H9 (cell line): ENCODE data around the gene TERB1. TPM values are rescaled to one million over a fixed set of nuclear protein-coding genes. Genes with fewer than 3 reads are reported as not detected.

Experiments used
- DNase-seq: peaks from one replicate; pipeline ENCODE4 v3.0.0-alpha.2; 2017
- H2AFZ ChIP-seq: one replicate; pipeline ENCODE4 v1.6.1; 2013; ENCODE audit warnings: mild to moderate bottlenecking, low read length, control low read depth, moderate library complexity
- H2AK5ac ChIP-seq: 2 replicates; pipeline ENCODE4 v1.6.1; 2013; ENCODE audit warnings: low read length, control low read depth, mixed read lengths; ENCODE audit not compliant: insufficient read length
- H2BK120ac ChIP-seq: one replicate; pipeline ENCODE4 v1.6.1; 2013; ENCODE audit warnings: low read depth, mild to moderate bottlenecking, low read length, control low read depth, inconsistent platforms; ENCODE audit not compliant: poor library complexity, severe bottlenecking
- H2BK12ac ChIP-seq: 2 replicates; pipeline ENCODE4 v1.6.1; 2013; ENCODE audit warnings: low read length, control low read depth, mixed read lengths, low read depth; ENCODE audit not compliant: insufficient read length
- H2BK15ac ChIP-seq: 2 replicates; pipeline ENCODE4 v1.6.1; 2013; ENCODE audit warnings: low read depth, low read length, control low read depth
- H2BK20ac ChIP-seq: one replicate; pipeline ENCODE4 v1.6.1; 2013; ENCODE audit warnings: low read depth, mild to moderate bottlenecking, low read length, control low read depth, inconsistent platforms; ENCODE audit not compliant: poor library complexity, severe bottlenecking
- H2BK5ac ChIP-seq: 2 replicates; pipeline ENCODE4 v1.6.1; 2013; ENCODE audit warnings: low read length, control low read depth, mixed read lengths; ENCODE audit not compliant: insufficient read length
- H3K14ac ChIP-seq: 2 replicates; pipeline ENCODE4 v1.6.1; 2013; ENCODE audit warnings: low read length, control low read depth; ENCODE audit not compliant: insufficient read depth
- H3K18ac ChIP-seq: 2 replicates; pipeline ENCODE4 v1.6.1; 2013; ENCODE audit warnings: low read depth, mild to moderate bottlenecking, mixed read lengths, low read length, control low read depth; ENCODE audit not compliant: insufficient read length
- H3K23ac ChIP-seq: 2 replicates; pipeline ENCODE4 v1.6.1; 2013; ENCODE audit warnings: low read length, control low read depth, mixed read lengths, low read depth; ENCODE audit not compliant: insufficient read length
- H3K23me2 ChIP-seq: 2 replicates; pipeline ENCODE4 v1.6.1; 2013; ENCODE audit warnings: low read depth, mild to moderate bottlenecking, mixed read lengths, low read length, control low read depth; ENCODE audit not compliant: insufficient read length, poor library complexity, severe bottlenecking
- H3K27ac ChIP-seq: 2 replicates; pipeline ENCODE4 v1.5.1; 2013; ENCODE audit warnings: low read length, control low read depth, mixed read lengths, low read depth; ENCODE audit not compliant: insufficient read length
- H3K27me3 ChIP-seq: 2 replicates; pipeline ENCODE4 v1.6.1; 2013; ENCODE audit warnings: low read length, control low read depth, inconsistent platforms; ENCODE audit not compliant: insufficient read depth
- H3K4ac ChIP-seq: 2 replicates; pipeline ENCODE4 v1.6.1; 2013; ENCODE audit warnings: low read depth, mild to moderate bottlenecking, control low read depth, inconsistent platforms, low read length, moderate library complexity
- H3K4me1 ChIP-seq: 2 replicates; pipeline ENCODE4 v1.6.1; 2013; ENCODE audit warnings: low read length, control low read depth, inconsistent platforms; ENCODE audit not compliant: insufficient read depth
- H3K4me2 ChIP-seq: 2 replicates; pipeline ENCODE4 v1.6.1; 2013; ENCODE audit warnings: low read length, control low read depth, mixed read lengths; ENCODE audit not compliant: insufficient read length, insufficient read depth
- H3K56ac ChIP-seq: 2 replicates; pipeline ENCODE4 v1.6.1; 2013; ENCODE audit warnings: low read depth, mild to moderate bottlenecking, mixed read lengths, low read length, control low read depth; ENCODE audit not compliant: insufficient read length
- H3K79me1 ChIP-seq: 2 replicates; pipeline ENCODE4 v1.6.1; 2013; ENCODE audit warnings: low read depth, mild to moderate bottlenecking, moderate library complexity, low read length, control low read depth, inconsistent platforms; ENCODE audit not compliant: insufficient read depth, poor library complexity, severe bottlenecking
- H3K79me2 ChIP-seq: 2 replicates; pipeline ENCODE4 v1.6.1; 2013; ENCODE audit warnings: low read length, control low read depth, inconsistent platforms; ENCODE audit not compliant: insufficient read depth
- H3K9ac ChIP-seq: 2 replicates; pipeline ENCODE4 v1.6.1; 2013; ENCODE audit warnings: low read length, control low read depth, mixed read lengths; ENCODE audit not compliant: insufficient read length; ENCODE audit errors: extremely low read depth
- H3K9me3 ChIP-seq: one replicate; pipeline ENCODE4 v1.6.1; 2013; ENCODE audit warnings: low read depth, low read length, inconsistent platforms; ENCODE audit not compliant: control insufficient read depth
- H3T11ph ChIP-seq: one replicate; pipeline ENCODE4 v1.6.1; 2013; ENCODE audit warnings: mild to moderate bottlenecking, low read length, control low read depth, inconsistent platforms
- H4K20me1 ChIP-seq: one replicate; pipeline ENCODE4 v1.6.1; 2013; ENCODE audit not compliant: control insufficient read depth, insufficient read length, insufficient read depth
- H4K5ac ChIP-seq: 2 replicates; pipeline ENCODE4 v1.6.1; 2013; ENCODE audit warnings: low read depth, mild to moderate bottlenecking, mixed read lengths, low read length, control low read depth; ENCODE audit not compliant: insufficient read length
- H4K8ac ChIP-seq: replicated peaks from 2 replicates; pipeline ENCODE4 v1.6.1; 2013; ENCODE audit warnings: low read length, control low read depth, mixed read lengths, low read depth; ENCODE audit not compliant: insufficient read length
- H4K91ac ChIP-seq: 2 replicates; pipeline ENCODE4 v1.6.1; 2013; ENCODE audit warnings: low read depth, mild to moderate bottlenecking, moderate library complexity, mixed read lengths, low read length, control low read depth; ENCODE audit not compliant: insufficient read length
- H3K27ac Mint-ChIP-seq, 3 experiments: 2 replicates in 2 of 3; 3 replicates in 1 of 3; pipeline ENCODE4 v1.8.0; 2020 to 2021; ENCODE audit warnings: mixed read lengths in 3 of 3, mild to moderate bottlenecking in 1 of 3, moderate library complexity in 1 of 3
- H3K27me3 Mint-ChIP-seq: 2 replicates; pipeline ENCODE4 v1.8.0; 2021; ENCODE audit warnings: low read depth, mild to moderate bottlenecking, moderate library complexity, mixed read lengths
- H3K36me3 Mint-ChIP-seq, 3 experiments: 2 replicates in 2 of 3; 3 replicates in 1 of 3; pipeline ENCODE4 v1.8.0; 2020 to 2021; ENCODE audit warnings: low read depth in 3 of 3, mixed read lengths in 3 of 3; ENCODE audit not compliant: insufficient read depth in 1 of 3
- H3K4me1 Mint-ChIP-seq, 2 experiments: 2 replicates each; pipeline ENCODE4 v1.8.0; 2020; ENCODE audit warnings: mixed read lengths in 2 of 2
- H3K4me3 Mint-ChIP-seq, 2 experiments: 2 replicates in 1 of 2; 3 replicates in 1 of 2; pipeline ENCODE4 v1.8.0; 2020 to 2021; ENCODE audit warnings: mild to moderate bottlenecking in 2 of 2, mixed read lengths in 2 of 2, moderate library complexity in 1 of 2
- H3K9me3 Mint-ChIP-seq, 2 experiments: 2 replicates in 1 of 2; 3 replicates in 1 of 2; pipeline ENCODE4 v1.8.0; 2020; ENCODE audit warnings: mild to moderate bottlenecking in 2 of 2, mixed read lengths in 2 of 2, moderate library complexity in 1 of 2
- CTCF ChIP-seq: fragments of 200-600 bp; sonication (generic); conservative IDR thresholded peaks from 3 replicates; pipeline ENCODE4 v1.8.0; 2021; ENCODE audit warnings: antibody characterized with exemption, mild to moderate bottlenecking
- WGBS: extraction: QIAGEN DNeasy Blood & Tissue Kit; methylation state at CpG from one replicate; pipeline ENCODE4 v1.1.7; 2013; ENCODE audit warnings: missing lambda C conversion rate, low lambda C conversion rate, mixed read lengths; ENCODE audit not compliant: insufficient read length; ENCODE audit errors: extremely low coverage; 5-methylcytosine and 5-hydroxymethylcytosine counted together
- total RNA-seq: library from RNA; stranded (reverse); gene quantifications from 2 replicates; pipeline ENCODE4 v1.2.1, GENCODE V29; 2021

TERB1 gene
- total RNA-seq, 1 experiment from 2014 or later: not detected

GRCh38 chr16:66774981-66775380 lies 26.4 kb downstream of the TERB1 start:
- Mint-ChIP-seq H3K9me3 (no peaks in the 10 kb centered on the region), H3K36me3 (no peaks in the 10 kb centered on the region), H3K4me3 (no peak overlapping the region), H3K27me3 (no peaks in the 10 kb centered on the region), H3K27ac (no peak overlapping the region), H3K4me1 (no peaks in the 10 kb centered on the region)
- Histone ChIP-seq H2BK120ac (no peak overlapping the region), H3K56ac (no peak overlapping the region), H3K23ac (no peak overlapping the region), H4K8ac (no peak overlapping the region), H2AFZ (no peak overlapping the region), H3K27ac (no peak overlapping the region), H3K14ac (no peak overlapping the region), H4K5ac (no peak overlapping the region), H3K9me3 (no peaks in the 10 kb centered on the region), H3K27me3 (no peaks in the 10 kb centered on the region), H3K4me1 (no peaks in the 10 kb centered on the region), H3K18ac (no peak overlapping the region), H2BK15ac (no peak overlapping the region), H3K4me2 (no peak overlapping the region), H3K23me2 (no peaks in the 10 kb centered on the region), H2BK20ac (no peak overlapping the region), H2AK5ac (no peak overlapping the region), H4K91ac (no peak overlapping the region), H3T11ph (no peak overlapping the region), H3K4ac (no peak overlapping the region), H3K79me2 (no peaks in the 10 kb centered on the region), H4K20me1 (no peaks in the 10 kb centered on the region), H3K79me1 (no peaks in the 10 kb centered on the region), H2BK12ac (no peak overlapping the region), H2BK5ac (no peak overlapping the region), H3K9ac (no peak overlapping the region)
- WGBS: no CpG with 5 or more reads among the region's 2 CpGs
- no peak for TF ChIP-seq CTCF
- no peak for DNase-seq
